DOHH2 (cell line): ENCODE data around the gene MSH6.

ENCODE experiments used
- H3F3A ChIP-seq: fragments of 200-600 bp; sonication (generic), shearing (Covaris generic); 2 replicates; pipeline ENCODE4 v1.6.0; 2016; ENCODE audit warnings: antibody characterized with exemption, mild to moderate bottlenecking; ENCODE audit not compliant: control insufficient read depth, insufficient read depth
- H3K27ac ChIP-seq: fragments of 200-600 bp; sonication (generic); 2 replicates; pipeline ENCODE4 v1.5.1; 2014; ENCODE audit warnings: low read depth, mild to moderate bottlenecking, low read length, moderate library complexity
- H3K27me3 ChIP-seq: fragments of 200-600 bp; sonication (generic); 2 replicates; pipeline ENCODE4 v1.6.1; 2014; ENCODE audit warnings: mild to moderate bottlenecking, low read length, mixed read lengths; ENCODE audit not compliant: control insufficient read depth
- H3K36me3 ChIP-seq: fragments of 200-600 bp; sonication (generic); 2 replicates; pipeline ENCODE4 v1.6.1; 2014; ENCODE audit warnings: mild to moderate bottlenecking, low read length, moderate library complexity, mixed read lengths; ENCODE audit not compliant: control insufficient read depth
- H3K4me1 ChIP-seq: fragments of 200-600 bp; sonication (generic); 2 replicates; pipeline ENCODE4 v1.6.1; 2014; ENCODE audit warnings: mild to moderate bottlenecking, low read length, mixed read lengths; ENCODE audit not compliant: control insufficient read depth
- H3K4me2 ChIP-seq: fragments of 200-600 bp; sonication (generic); 2 replicates; pipeline ENCODE4 v1.6.0; 2014; ENCODE audit warnings: mild to moderate bottlenecking, low read length, moderate library complexity
- H3K4me3 ChIP-seq: fragments of 200-600 bp; sonication (generic); 2 replicates; pipeline ENCODE4 v1.5.1; 2014; ENCODE audit warnings: mild to moderate bottlenecking, low read length, mixed read lengths
- H3K79me2 ChIP-seq: fragments of 200-600 bp; sonication (generic); 2 replicates; pipeline ENCODE4 v1.6.1; 2014; ENCODE audit warnings: mild to moderate bottlenecking, low read length, mixed read lengths; ENCODE audit not compliant: control insufficient read depth
- H3K9me2 ChIP-seq: fragments of 200-600 bp; sonication (generic); replicated peaks from 2 replicates; pipeline ENCODE4 v1.6.1; 2014; ENCODE audit warnings: mild to moderate bottlenecking, low read length, mixed read lengths; ENCODE audit not compliant: control insufficient read depth
- H3K9me3 ChIP-seq: fragments of 200-600 bp; sonication (generic); 2 replicates; pipeline ENCODE4 v1.6.1; 2014; ENCODE audit warnings: antibody characterized with exemption, low read length, mixed read lengths; ENCODE audit not compliant: control insufficient read depth, insufficient read depth
- H4K20me1 ChIP-seq: fragments of 200-600 bp; sonication (generic); 2 replicates; pipeline ENCODE4 v1.6.0; 2014; ENCODE audit warnings: low read depth, mild to moderate bottlenecking, antibody characterized with exemption, low read length, moderate library complexity; ENCODE audit not compliant: control insufficient read depth, insufficient read depth
- EZH2phosphoT487 ChIP-seq: fragments of 200-600 bp; sonication (generic); IDR thresholded peaks from 2 replicates; pipeline ENCODE4 v1.6.1; 2017; ENCODE audit warnings: borderline replicate concordance, mild to moderate bottlenecking, antibody characterized with exemption, low read length, moderate library complexity, mixed read lengths
- TF ChIP-seq, protein P1 (sequence below): fragments of 200-600 bp; sonication (generic); IDR thresholded peaks from one replicate; pipeline ENCODE4 v1.5.1; 2014; ENCODE audit warnings: antibody characterized with exemption, mild to moderate bottlenecking, low read depth, low read length; ENCODE audit not compliant: poor library complexity, severe bottlenecking

The MSH6 gene

DNA sequence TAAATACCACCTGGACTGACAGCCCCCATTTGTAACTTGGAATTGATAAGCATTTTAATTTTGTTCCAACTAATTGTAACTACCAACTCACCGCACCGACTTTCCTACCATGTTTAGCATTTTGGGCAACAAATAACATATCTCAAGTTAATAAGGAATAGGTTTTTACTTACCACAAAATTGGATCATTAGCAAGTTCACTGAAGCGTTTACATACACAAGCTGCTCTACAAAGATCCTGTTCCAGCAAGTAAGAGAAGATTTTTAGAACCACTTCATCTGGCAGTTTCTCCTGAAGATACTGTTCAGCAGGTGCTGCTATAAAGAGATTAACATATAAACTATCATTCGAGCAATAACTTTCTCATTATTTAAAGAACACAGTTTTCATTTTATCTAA is 55.7 kb downstream of the MSH6 start:
- no peak for TF ChIP-seq EZH2phosphoT487
- TF ChIP-seq, protein P1, sequence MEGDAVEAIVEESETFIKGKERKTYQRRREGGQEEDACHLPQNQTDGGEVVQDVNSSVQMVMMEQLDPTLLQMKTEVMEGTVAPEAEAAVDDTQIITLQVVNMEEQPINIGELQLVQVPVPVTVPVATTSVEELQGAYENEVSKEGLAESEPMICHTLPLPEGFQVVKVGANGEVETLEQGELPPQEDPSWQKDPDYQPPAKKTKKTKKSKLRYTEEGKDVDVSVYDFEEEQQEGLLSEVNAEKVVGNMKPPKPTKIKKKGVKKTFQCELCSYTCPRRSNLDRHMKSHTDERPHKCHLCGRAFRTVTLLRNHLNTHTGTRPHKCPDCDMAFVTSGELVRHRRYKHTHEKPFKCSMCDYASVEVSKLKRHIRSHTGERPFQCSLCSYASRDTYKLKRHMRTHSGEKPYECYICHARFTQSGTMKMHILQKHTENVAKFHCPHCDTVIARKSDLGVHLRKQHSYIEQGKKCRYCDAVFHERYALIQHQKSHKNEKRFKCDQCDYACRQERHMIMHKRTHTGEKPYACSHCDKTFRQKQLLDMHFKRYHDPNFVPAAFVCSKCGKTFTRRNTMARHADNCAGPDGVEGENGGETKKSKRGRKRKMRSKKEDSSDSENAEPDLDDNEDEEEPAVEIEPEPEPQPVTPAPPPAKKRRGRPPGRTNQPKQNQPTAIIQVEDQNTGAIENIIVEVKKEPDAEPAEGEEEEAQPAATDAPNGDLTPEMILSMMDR = no peak
- H3K4me2 ChIP-seq = no peak overlapping the region
- H3F3A ChIP-seq = no peaks in the 10 kb centered on the region
- H3K9me3 ChIP-seq = no peaks in the 10 kb centered on the region
- H3K27ac ChIP-seq = no peak overlapping the region
- H3K79me2 ChIP-seq = peaks cover 32% of the 10 kb centered on the region
- no peaks in the 10 kb centered on the region for H3K9me2 ChIP-seq
- no peak overlapping the region for H3K4me3 ChIP-seq
- peaks cover 21% of the 10 kb centered on the region for H3K4me1 ChIP-seq
- no peaks in the 10 kb centered on the region for H4K20me1 ChIP-seq
- no peaks in the 10 kb centered on the region for H3K27me3 ChIP-seq
- peaks cover 55% of the 10 kb centered on the region for H3K36me3 ChIP-seq

DNA sequence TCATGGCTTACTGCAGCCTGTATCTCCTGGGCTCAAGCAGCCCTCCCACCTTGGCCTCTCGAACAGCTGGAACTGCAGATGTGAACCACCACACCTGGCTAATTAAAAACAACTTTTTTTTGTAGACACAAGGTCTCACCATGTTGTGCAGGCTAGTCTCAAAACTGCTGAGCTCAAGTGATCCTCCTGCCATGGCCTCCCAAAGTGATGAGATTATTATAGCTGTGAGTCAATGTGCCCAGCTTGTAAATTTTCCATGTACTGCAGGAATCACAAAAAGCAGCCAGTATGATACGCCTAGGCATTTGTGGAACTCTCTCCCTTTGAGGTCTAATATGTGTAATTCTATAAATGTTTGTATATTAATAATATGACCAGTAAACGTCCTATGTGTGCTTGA is 59.9 kb downstream of the MSH6 start:
- Histone ChIP-seq H3K79me2 (peaks cover 69% of the 10 kb centered on the region), H4K20me1 (peaks cover 3% of the 10 kb centered on the region; the same call in 1 of the 2 replicates)
- TF ChIP-seq, protein P1 = no peak
- no peak for TF ChIP-seq EZH2phosphoT487

DNA sequence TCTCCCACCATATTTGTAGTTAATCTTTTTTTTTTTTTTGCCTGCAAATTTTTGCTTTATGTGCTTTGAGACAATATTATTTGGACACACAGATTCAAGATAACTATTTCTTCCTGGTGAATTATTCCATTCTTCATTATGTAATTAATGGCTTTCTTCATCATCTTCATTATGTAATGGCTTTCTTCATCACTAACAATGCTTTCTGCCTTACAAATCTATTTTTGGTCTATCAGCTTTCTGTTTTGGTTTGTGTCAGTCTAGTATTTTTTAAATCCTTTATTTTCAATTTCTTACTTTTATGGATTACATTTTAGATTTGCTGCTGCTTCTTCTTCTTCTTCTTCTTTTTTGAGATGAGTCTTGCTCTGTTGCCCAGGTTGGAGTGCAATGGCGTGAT is 60.5 kb downstream of the MSH6 start:
- Histone ChIP-seq H4K20me1 (peaks cover 3% of the 10 kb centered on the region; the same call in 1 of the 2 replicates), H3K4me3 (no peak overlapping the region), H3K36me3 (peaks cover 17% of the 10 kb centered on the region), H3K9me3 (no peaks in the 10 kb centered on the region), H3K9me2 (no peaks in the 10 kb centered on the region), H3K4me1 (peaks cover 14% of the 10 kb centered on the region), H3K79me2 (peaks cover 75% of the 10 kb centered on the region), H3K27ac (no peak overlapping the region), H3K4me2 (no peak overlapping the region), H3F3A (0 out of 2 replicates have a peak, but pooled peaks cover 2% of the 10 kb centered on the region), H3K27me3 (no peaks in the 10 kb centered on the region)
- TF ChIP-seq EZH2phosphoT487 = no peak
- TF ChIP-seq, protein P1 = no peak

More for the DNA sequence above, 59.9 kb downstream of the MSH6 start:
- Histone ChIP-seq H3K27me3 (no peaks in the 10 kb centered on the region), H3K4me2 (no peak overlapping the region), H3K4me1 (peaks cover 14% of the 10 kb centered on the region), H3F3A (0 out of 2 replicates have a peak, but pooled peaks cover 2% of the 10 kb centered on the region), H3K36me3 (peaks cover 19% of the 10 kb centered on the region), H3K9me2 (no peaks in the 10 kb centered on the region), H3K27ac (no peak overlapping the region), H3K9me3 (no peaks in the 10 kb centered on the region), H3K4me3 (no peak overlapping the region)
